Tibial artery (tissue), 4 donors: Measurements from ENCODE around the gene RNU6-8.

ENCODE experiments used
- DNase-seq, 2 donors: peaks; one replicate each; pipeline ENCODE4 v3.0.0-alpha.2; 2019
- H3K27ac ChIP-seq, 2 donors: fragments of 200-600 bp; sonication (generic) in 1 of 2; 1 replicate in 1 of 2; 2 replicates in 1 of 2; pipeline ENCODE4 v1.5.1; 2018 to 2019; ENCODE audit warnings: mild to moderate bottlenecking in 1 of 2
- H3K27me3 ChIP-seq, 2 donors: fragments of 200-600 bp; sonication (generic) in 1 of 2; one replicate each; pipeline versions ENCODE4 v1.5.1 to v1.6.0; 2016 to 2019
- H3K36me3 ChIP-seq, 3 donors: fragments of 200-600 bp; sonication (generic) in 2 of 3; one replicate each; pipeline ENCODE4 v1.5.1; 2016 to 2019; ENCODE audit warnings: mild to moderate bottlenecking in 2 of 3
- H3K4me1 ChIP-seq, 4 donors: fragments of 200-600 bp; sonication (generic) in 2 of 4; 1 replicate in 3 of 4; 2 replicates in 1 of 4; pipeline ENCODE4 v1.5.1; 2016 to 2019
- H3K4me3 ChIP-seq, 2 donors: fragments of 200-600 bp; sonication (generic) in 1 of 2; 1 replicate in 1 of 2; 2 replicates in 1 of 2; pipeline ENCODE4 v1.5.1; 2018 to 2019; ENCODE audit warnings: mild to moderate bottlenecking in 2 of 2
- H3K9me3 ChIP-seq, 3 donors: fragments of 200-600 bp; sonication (generic) in 1 of 3; one replicate each; pipeline ENCODE4 v1.5.1; 2016 to 2019
- intact Hi-C: fragments of 100-400 bp; cut with DNase I; formaldehyde crosslinking; loops from one replicate; pipeline ENCODE4 v1.15.0; 2023; ENCODE audit warnings: low total_unique reads
- TF ChIP-seq, protein P1 (sequence below), 2 experiments: fragments of 200-600 bp in 1 of 2; fragments of 450-650 bp in 1 of 2; IDR thresholded peaks; one replicate each; pipeline ENCODE4 v1.5.1; 2017 to 2019; ENCODE audit warnings: antibody characterized with exemption in 2 of 2, mild to moderate bottlenecking in 1 of 2, moderate library complexity in 1 of 2

RNU6-8 gene

GRCh38 chr14:32205554-32205953, 2.5 kb upstream of the RNU6-8 start:
- no peak overlapping the region for H3K27ac ChIP-seq
- no peaks in the 10 kb centered on the region for H3K27me3 ChIP-seq
- no peaks in the 10 kb centered on the region for H3K36me3 ChIP-seq
- no peaks in the 10 kb centered on the region for H3K9me3 ChIP-seq
- intact Hi-C loops: no loop called here
- H3K4me1 ChIP-seq: peaks cover 0 to 18% (median 3%) of the 10 kb centered on the region in 4 donors
- no peak for DNase-seq
- TF ChIP-seq, protein P1, sequence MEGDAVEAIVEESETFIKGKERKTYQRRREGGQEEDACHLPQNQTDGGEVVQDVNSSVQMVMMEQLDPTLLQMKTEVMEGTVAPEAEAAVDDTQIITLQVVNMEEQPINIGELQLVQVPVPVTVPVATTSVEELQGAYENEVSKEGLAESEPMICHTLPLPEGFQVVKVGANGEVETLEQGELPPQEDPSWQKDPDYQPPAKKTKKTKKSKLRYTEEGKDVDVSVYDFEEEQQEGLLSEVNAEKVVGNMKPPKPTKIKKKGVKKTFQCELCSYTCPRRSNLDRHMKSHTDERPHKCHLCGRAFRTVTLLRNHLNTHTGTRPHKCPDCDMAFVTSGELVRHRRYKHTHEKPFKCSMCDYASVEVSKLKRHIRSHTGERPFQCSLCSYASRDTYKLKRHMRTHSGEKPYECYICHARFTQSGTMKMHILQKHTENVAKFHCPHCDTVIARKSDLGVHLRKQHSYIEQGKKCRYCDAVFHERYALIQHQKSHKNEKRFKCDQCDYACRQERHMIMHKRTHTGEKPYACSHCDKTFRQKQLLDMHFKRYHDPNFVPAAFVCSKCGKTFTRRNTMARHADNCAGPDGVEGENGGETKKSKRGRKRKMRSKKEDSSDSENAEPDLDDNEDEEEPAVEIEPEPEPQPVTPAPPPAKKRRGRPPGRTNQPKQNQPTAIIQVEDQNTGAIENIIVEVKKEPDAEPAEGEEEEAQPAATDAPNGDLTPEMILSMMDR (IDR thresholded peaks at IDR 0.05): no peak
- H3K4me3 ChIP-seq: no peak overlapping the region

DNA sequence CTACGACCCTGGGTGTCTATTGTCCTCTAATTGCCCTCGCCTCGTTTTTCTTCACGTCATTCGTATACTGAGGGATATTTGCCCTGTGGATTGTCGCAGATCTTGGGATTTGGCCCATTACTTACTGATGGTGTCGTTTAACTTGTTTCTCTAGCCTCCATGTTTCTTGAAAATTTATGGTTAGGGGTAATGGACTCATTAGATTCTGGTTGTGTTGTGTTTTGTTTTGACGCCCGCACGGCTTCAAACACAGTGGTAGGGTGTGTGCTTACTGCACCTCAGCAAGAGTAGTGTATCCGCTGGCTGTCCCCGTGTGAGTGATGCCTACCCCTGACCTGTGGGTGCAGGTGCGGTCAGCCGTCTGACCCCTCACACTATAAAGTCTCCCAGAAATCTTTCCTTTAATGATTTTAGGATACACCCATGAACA, 874 bp upstream of the RNU6-8 start:
- no peaks in the 10 kb centered on the region for H3K36me3 ChIP-seq
- no peak for DNase-seq
- no peaks in the 10 kb centered on the region for H3K27me3 ChIP-seq
- TF ChIP-seq, protein P1 (IDR thresholded peaks at IDR 0.05): no peak
- H3K9me3 ChIP-seq: no peaks in the 10 kb centered on the region
- peak overlapping the region; percentile 73 to 83 for H3K4me3 ChIP-seq
- H3K4me1 ChIP-seq: peaks cover 0 to 18% (median 3%) of the 10 kb centered on the region in 4 donors
- H3K27ac ChIP-seq: peak overlapping the region; percentile 86 to 89
- intact Hi-C loops: loop anchor here (2.0 to 5.0 kb wide), 2 partner anchors 48 to 127 kb away; partner anchors contain the start of gene ARHGAP5

GRCh38 chr14:32202491-32202997, 525 bp downstream of the RNU6-8 start:
- no peak for DNase-seq
- intact Hi-C loops: loop anchor here (2.0 to 5.0 kb wide), 2 partner anchors 50 to 126 kb away; partner anchors contain the start of gene ARHGAP5
- Histone ChIP-seq H3K27me3 (no peaks in the 10 kb centered on the region), H3K27ac (peak overlapping the region; percentile 86 to 89), H3K9me3 (no peaks in the 10 kb centered on the region), H3K4me1 (peaks cover 0 to 18% (median 3%) of the 10 kb centered on the region in 4 donors), H3K36me3 (no peaks in the 10 kb centered on the region), H3K4me3 (peak overlapping the region; percentile 73 to 83)
- TF ChIP-seq, protein P1 (IDR thresholded peaks at IDR 0.05): no peak

- intact Hi-C loops: loop anchor here (2.0 to 5.0 kb wide), 2 partner anchors 50 to 125 kb away; partner anchors contain the start of gene ARHGAP5
- H3K9me3 ChIP-seq: no peaks in the 10 kb centered on the region
- peak within 1 kb of the TSS; percentile 73 to 83 for H3K4me3 ChIP-seq
- no peaks in the 10 kb centered on the region for H3K36me3 ChIP-seq
- no peaks in the 10 kb centered on the region for H3K27me3 ChIP-seq
- peaks cover 0 to 18% (median 3%) of the 10 kb centered on the region in 4 donors for H3K4me1 ChIP-seq
- DNase-seq: peak in 1 of 2 donors; percentile 70
- H3K27ac ChIP-seq: peak within 1 kb of the TSS; percentile 86 to 89
- TF ChIP-seq, protein P1 (IDR thresholded peaks at IDR 0.05): no peak
Observed at GRCh38 chr14:32201816-32202490, 1.1 kb downstream of the RNU6-8 start, which contains the start of gene RNU6-7. RNU6-7 (plus strand) TSS chr14:32202045.

DNA sequence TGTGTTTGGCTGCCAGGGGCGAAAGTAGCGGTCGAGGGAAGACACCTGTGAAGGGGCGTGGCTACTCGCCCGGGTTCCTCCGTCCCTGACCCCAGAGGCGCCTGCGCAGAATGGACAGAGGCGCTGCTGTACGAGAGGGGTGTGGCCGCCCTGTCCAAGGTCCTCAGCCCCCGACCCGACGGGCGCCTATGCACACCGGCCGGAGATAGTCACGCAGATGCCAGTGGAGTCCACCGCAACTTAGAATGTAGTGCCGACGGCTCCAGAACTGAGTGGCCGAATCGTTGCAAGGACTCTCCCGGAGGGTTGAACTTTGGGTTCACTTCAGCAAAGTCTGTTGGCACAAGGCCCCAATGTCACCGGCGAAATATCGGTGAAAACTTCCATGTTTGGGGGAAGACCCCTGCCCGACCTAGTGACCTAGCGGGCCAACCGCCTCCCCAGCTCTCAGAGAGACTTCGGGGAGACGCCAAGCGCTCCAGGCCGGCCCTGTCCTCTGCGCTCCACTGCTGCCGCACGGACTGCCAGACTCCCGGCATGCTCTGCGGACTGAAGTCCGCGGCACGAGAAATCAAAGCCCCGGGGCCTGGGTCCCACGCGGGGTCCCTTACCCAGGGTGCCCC, 1.8 kb downstream of the RNU6-8 start:
- intact Hi-C loops: loop anchor here (5.0 kb wide), 1 partner anchor 51 kb away; no protein-coding TSS in a partner anchor
- H3K4me1 ChIP-seq: peaks cover 0 to 18% (median 3%) of the 10 kb centered on the region in 4 donors
- DNase-seq: peak; percentile 68 to 85
- peak overlapping the region; percentile 86 to 89 for H3K27ac ChIP-seq
- H3K9me3 ChIP-seq: no peaks in the 10 kb centered on the region
- peak overlapping the region; percentile 73 to 83 for H3K4me3 ChIP-seq
- TF ChIP-seq, protein P1 (IDR thresholded peaks at IDR 0.05): no peak
- H3K27me3 ChIP-seq: no peaks in the 10 kb centered on the region
- no peaks in the 10 kb centered on the region for H3K36me3 ChIP-seq
